Measurements from ENCODE around the gene CACNA2D2.

CACNA2D2 gene

DNA sequence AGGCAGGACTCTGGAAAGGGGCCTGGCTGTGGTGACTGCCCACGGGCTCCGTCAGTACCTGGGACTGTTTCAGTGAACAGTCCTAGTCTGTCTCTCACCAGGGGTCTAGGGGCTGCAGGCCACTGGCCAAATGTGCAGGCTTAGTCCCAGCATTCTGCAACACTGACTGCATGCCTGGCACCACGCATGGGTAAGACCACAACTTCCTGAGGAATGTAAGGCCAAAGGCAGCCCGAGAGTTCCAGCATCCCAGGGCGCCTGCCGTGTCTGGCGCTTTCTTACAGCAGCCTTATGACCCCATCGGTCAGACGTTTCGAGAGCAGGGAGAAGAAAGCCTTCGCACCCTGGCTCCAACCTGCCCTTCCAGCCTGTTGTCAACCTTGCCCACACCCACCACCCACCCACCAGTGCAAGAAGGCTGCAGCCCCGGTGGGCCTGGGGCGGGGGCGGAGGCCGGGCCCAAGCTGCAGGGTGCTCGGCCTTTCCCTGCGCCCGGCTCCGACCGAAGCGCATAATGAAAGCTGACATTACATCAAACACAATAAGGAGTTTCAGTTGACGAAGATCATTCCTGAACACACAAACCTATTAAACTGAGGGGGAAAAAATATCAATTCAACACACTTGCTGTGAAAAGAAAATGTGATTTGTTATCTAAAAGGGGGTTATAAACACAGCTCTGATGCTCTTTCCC, 114.6 kb downstream of the CACNA2D2 start:
- DNase-seq: no peak

DNA sequence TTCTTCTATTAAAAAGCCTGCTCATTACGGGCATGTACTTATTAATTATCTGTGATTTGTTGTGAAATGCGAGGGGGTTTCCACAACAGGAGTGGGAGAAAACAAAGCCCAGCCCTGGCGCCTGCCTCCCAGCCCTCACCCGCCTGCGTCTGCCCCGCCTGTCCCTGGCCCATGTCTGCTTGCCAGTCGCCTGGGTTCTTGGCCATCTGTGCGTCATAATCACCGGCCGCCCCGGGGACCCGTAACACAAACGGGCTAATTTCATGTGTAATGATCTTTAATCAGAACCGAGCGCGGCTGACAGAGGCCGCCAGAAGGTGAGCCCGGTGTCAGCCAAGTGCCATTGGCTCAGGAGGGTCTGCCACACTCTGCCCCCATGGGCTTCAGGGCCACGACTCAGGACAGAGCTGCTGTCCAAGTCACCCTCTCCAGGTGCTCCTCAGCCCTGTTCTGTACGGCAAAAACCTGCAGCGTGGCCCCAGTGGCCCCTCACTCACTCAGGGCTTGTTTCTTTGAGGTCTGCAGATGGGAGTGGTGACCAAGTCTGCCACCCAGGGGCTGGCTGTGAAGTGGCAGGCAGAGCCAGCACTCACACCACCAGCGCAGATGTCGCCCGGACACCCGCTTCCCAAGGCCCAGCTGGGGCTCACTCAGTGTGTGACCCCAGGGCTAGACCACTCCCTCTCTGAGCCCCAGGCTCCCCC, 115.3 kb downstream of the CACNA2D2 start:
- peak; percentile 50 for DNase-seq

DNA sequence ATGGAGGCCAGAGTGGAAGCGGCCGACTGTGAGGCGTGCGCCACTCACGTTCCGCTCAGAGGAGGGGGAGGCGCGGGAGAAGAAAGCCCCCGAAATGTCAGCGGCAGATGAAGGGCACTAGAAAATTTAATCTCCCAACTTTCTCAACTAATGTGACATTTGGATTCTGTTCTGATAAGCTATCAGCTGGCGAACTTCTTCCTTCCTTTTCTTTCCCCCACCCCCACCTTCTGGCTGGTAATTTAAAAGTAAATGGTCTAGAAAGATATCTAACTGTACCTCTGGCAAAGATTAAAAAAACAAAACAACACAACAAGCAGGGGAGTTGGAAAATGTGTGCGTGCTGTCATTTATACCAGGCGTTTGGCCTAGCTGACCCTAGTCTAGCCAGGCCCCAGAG, 117.7 kb downstream of the CACNA2D2 start:
- no peak for DNase-seq

DNA sequence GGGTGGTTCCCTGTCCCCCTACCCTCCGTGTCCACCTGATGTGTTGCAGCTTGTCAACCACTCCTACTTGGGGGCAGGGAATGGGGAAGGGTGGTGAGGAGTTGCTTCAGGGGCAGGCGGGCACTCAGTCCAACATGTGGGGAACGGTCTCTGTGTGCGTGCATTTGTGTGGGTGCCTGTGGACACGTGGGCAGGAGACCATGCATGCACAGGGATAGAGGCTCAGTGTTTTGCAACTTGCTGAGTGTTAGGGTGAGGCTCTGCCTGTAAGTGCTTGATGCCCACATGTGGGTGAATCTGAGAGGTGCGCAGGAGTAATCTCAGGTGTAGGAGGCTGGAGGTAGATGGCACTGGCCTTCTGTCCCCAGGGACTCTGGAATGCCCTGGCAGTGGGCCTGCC, 119.7 kb downstream of the CACNA2D2 start:
- DNase-seq: no peak

DNA sequence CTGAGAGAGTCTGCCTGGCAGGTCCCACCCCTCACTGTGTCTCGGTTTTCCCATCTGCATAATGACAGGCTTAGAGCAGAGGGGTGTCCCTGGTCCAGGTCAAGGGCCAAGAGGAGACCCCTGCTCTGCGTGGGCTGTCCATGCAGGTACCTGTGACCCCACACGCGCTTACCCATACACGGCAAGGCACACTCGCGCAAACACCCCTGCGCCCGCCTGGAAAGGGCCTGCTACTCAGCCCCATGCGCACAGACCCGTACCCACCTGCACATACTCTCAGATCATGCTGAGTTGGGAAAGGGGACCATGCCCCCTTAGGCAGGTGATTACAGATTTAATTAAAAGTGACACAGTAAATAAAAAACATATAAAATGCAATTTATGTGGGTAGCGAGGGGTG, 120.7 kb downstream of the CACNA2D2 start:
- no peak for DNase-seq

DNA sequence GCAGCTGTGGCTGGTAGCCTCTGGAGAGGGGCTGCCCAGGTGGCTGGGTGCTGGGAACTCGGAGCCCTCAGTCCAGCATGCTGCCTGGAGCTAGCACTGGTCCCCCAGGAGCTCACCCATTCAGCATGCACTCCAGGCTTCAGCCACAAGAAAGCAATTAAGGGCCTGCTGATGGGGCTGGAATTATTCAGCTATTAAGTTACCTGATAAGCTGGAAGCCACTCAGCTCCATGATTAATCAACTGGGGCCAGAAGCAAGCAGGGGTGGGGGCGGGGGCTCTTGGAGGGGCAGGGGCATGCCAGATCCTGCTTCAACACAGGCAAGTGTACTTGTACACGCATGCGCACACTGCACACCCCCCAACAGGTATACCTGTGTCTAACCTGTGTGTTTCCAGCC, 122.1 kb downstream of the CACNA2D2 start:
- DNase-seq: no peak

DNA sequence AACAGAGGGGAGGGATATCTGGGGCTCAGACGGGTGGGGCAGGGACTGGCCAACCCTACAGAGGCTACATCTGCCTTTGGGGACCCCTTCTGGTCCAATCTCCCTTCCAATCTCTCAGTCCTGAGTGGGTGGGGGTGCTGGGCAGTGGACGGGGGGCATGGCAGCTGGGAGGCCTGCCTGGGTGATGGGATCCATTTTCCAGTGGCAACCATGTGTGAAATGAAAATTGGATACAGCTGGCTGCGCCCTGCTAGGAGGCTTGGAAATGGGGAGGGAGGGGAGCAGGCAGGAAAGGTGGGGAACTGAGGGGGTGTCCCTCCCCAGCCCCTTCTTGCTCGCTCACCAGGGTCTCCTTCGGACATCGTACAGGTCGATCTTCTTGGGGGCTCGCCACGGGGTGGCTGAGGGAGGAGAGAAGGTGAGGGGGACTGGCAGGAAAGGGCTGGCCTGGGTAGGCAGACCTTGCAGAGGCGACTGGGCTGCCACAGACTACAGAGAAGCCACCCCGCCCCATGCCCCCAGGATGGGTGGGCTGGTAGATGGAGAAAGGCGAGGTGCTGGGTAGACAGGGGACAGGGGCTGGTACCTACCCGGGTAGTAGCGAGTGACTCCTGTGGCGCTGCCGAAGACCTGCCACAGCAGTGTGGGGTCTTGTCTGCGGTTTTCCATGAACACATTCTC, 122.9 kb downstream of the CACNA2D2 start:
- no peak for DNase-seq

DNA sequence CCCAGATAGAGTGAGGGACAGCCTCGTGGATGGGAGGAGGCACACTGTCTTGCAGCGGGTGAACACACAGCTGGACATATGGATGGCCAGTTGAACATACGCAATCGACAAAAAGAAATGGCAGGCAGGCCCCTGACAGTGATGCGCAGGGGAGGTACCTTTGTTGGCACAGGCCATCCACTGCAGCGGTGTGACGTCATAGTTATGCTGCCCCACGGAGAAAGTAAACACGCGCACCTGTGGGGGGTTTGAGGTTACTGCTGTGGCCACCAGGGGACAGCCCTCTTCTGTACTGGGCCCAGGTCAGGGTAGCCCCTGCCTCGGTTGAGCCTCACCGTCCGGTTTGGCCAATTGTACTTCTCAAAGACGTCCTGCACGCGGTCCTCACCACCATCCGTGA, 124.7 kb downstream of the CACNA2D2 start:
- DNase-seq: no peak

DNA sequence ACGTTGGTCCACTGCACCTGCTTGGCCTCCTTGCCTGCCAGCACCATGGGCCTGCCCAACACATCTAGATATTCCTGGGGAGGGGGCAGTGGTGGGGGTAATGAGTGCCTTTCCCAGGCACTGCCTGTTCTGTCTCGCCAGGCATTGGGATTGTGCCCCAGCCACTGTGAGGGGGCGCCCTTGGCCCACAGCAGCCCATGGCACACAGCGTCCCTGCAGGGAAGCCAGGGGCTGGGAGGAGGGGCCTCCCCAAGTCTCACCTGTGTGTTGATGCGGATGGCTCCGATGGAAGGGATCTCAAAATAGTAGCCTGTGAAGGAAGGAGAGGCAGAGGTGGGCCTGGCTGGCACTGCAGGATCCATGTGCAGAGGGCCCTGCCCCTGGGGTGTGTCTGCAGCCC, 125.4 kb downstream of the CACNA2D2 start:
- DNase-seq: no peak

DNA sequence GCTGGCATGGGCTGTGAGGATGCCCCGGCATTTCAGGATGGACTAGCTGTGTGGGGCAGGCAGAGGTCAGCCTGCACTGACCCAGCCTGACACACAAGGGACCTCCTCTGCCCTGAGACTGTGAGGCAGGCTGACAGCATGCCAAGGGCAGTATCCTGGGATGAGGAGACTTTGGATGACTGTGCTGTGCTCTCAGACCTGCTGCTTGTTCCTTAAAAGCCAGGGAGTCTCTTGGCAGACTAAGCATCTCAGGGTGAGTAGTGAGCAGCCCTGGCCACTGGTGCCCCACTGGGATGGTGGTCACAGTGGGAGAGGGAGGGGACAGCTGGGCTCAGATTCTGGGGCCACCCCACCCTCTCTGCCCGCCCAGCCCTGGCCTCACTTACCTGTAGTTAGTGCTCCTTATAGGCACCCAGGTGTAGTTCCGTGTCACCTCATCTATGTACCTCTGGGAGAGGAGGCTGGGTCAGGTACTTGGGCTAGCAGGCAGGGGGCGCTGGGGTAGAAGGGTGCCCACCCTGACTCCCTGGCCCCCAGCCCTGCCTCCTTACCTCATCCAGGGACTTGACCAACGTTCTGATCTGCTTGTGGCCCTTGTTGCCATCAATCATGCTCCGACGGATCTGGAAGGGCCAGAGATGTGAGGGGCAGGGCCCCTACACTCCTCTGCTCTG, 128.0 kb downstream of the CACNA2D2 start:
- DNase-seq: no peak

DNA sequence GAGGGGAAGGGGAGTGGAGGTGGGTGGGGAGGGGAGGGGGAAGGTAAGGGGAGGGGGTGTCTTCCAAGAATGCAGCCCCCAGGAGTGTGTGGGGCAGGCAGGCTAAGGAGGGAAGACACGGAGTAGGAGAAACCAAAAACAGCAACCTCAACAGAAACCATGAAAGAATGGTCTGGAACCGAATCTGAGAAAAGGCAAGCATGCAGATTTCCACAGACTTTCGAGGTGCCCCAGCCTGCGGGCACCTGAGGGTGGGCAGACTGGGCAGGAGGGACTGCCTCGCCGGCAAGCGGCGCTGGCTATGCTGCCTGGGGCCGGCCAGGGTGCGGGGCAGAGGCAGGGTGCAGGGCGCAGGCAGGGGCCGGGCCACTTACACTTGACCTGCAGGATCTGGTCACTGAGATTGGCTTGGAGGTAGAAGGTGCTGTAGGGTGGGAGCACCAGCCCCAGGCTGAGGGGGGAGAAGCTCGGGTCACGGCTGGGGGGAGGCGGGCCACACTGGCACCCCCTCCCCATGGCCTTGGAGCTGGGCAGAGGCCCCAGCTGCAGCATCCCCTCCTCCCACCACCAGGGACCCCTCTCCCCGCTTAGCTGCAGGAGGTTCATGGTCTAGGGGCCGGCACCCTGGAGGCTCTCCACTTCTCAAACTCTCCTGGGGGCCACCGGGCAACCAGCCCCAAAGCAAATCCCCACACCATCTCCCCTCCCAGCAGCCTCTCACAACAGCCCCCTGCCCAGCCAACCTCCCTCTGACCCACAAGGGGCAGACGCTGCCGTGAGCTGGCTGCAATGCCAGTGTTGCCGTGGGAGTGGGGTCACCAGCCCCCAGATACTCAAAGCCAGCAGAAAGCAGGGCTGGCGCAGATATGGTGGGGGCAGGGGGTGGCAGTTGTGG, 128.8 kb downstream of the CACNA2D2 start:
- DNase-seq: peak; percentile 81

DNA sequence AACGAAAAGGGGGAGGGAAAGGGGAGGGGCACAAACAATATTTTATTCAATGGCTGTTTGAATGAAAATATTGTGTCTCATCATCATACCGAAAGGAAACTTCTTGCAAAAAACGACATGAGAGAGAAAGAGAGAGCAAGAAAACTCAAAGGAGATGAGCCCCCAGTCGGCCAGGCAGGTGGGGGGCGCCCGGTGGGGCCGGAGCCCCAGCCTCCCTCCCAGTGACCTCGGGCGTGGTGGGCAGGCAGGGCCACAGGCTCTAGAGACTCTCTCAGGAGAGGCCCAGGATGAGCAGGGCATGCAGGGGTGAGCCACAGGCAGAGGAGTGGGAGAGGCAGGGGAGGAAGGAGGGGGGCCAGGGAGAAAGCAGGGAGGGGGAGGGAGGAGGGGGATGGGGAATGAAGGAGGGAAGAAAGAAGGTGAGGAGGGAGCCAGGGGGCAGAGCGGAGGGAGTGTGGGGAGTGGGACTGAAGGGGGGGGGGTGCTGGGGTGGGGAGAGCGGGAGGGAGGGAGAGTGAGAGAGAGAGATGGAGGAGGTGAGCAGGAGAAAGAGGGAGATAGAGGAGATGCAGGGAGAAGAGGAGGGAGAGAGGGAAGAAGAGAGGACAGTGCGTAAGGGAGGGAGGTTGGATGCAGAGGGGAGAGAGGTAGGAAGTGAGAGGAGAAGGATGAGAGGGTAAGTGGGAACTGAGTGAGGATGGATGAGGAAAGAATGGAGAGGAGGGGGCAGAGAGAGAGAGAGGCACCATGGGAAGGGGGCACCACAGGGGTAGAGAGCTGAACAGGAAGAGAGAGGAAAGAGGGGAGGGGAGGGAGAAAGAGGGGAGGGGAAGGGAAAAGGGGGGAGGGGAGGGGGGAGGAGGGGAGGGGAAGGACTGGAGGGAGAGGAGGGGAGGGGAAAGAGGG, 130.0 kb downstream of the CACNA2D2 start:
- DNase-seq: no peak

DNA sequence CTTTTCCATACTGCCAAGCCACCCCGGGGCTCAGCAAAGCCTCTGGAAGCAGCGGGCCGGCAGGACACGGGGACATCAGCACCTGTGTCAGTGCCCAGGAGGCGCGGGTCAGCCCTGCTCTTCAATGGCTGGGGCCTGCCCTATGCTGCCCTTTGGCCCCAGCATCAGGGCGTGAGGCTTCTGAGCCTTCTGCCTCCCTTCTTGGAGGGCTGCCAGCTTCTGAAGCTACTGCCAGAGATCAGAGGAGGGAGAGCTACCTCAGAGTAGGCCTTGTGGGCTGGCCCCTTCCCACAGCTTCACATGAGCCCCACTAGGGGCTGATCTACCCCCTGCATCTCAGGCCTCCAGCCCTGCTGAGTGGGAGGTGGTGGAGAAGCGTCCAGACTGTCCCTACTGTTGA, 131.1 kb downstream of the CACNA2D2 start:
- peak; percentile 93 for DNase-seq

DNA sequence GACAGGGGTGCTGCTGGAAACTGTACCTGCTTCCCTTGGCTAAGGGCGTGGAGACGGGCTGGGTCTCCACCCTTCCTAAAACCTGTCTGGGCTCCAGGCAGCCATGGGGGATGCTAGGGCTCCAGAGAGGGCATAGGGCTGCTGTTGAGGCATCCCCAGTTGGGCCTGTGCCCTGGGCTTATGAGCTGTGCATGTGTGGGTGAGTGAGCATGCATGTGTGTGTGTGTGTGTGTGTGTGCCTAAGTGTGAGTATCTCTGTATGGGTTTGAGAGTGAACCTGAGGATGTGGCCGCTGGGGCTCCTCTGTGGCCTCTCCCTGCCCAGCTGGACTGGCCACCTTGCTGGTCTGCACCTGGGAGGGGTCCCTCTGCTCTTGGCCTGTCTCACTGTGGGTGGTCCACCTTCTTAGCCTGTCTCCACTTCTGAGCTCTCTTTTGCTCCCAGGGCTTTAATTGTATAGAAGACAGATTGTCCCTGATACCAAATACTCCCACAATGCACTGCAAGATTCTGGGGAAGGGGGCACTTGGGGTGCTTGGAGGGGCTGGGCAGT, 132.2 kb downstream of the CACNA2D2 start:
- DNase-seq: no peak

DNA sequence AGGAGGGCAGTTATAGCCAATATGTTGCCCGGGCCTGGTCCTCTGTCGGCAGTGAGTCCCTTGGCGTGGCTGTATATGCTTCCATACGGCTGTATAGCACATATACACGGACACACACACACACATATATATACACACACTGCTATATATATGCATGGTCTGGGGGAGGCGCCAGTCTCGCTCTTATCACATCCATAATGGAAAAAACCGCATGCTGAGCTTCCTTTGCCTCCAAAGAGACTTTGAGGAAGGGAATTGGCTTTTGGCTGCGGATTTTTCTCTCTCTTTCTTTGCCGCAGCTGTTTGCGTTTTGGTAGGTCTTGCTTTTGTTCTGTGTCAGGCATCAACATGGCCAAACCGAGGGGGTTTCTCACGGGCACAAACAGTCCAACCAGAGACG, 132.8 kb downstream of the CACNA2D2 start:
- no peak for DNase-seq

DNA sequence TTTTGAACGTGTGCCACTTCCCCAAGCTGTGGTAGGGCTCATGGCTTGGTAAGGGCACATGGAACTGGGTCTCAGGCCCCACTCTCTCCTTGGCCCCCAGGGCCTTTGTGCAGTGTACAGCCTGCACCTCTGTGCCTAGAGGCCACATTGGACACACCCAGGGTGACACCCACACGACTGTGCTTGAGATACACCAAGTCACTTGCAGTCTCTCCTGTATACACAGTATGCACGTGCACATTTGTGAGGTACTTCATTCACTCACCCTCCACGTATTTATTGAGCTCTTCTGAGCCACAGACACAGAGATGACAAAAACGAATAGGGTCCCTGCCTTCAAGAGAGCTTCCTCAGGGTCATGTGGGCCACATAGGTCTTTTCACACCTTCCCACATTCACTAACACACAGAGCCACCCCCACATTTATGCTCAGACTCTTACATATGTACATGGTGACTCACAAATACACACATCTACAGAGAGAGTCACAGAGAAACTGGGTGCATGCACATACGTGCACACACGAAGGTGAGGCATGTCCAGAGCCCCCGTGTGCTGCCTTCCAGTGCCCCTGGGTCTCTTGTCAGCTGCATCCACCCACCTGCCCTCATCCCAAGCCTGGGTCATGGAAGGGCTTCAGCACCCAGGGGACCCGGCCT, 134.3 kb downstream of the CACNA2D2 start:
- DNase-seq: no peak

DNA sequence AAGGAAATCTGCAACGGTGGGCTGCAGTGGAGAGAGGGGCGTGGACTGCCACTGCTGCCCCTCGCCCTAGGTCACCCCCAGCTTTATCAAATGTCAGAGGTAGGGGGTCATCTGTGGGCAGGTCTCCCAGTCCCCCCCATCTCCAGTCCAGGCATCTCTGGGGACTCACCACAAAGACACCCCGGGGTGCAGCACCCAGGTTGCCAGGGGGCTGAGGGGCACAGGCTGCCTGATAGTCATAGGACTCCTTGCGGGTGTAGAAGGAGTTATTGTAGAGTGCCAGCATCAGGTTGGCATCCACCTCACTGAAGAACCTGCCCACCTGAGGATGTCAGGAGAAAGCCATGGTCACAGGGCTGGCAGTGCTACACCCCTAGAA, 137.6 kb downstream of the CACNA2D2 start:
- DNase-seq: no peak

DNA sequence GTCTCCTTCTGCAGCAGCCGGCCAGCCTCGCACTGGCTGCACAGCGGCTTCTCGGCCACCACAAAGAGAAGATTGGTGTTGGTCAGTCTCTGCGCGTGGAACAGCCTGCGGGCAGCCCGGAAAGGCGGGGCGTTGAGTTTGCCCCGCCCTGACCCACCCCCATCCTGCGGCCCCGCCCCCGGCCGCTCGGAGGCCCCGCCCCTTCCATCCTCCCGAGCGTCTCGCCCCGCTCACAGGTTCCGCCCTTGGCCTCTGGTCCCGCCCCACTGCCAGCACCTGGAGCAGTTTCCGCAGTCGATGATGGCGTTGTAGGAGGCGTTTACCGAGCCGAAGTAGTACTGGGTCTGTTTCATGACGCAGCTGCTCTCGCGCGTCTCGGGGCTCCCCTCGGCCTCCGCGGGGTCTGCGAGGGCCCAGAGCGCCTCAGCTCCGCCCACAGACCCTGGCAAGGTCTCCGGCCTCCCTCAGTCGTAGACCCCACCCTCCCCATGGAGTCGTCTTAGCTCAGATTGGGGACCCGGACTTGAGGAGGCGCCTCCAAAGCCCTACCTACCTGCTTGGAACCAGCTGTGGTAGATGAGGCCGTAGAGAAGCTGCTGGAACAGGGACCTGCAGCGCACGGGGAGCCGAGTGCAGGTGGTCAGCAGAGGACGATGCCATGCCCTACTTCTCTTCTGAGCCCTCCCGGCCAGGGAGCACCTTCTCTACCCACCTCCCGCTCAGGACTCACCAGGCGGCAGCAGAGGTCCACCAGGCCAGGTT, 138.2 kb downstream of the CACNA2D2 start:
- DNase-seq: peak; percentile 96

DNA sequence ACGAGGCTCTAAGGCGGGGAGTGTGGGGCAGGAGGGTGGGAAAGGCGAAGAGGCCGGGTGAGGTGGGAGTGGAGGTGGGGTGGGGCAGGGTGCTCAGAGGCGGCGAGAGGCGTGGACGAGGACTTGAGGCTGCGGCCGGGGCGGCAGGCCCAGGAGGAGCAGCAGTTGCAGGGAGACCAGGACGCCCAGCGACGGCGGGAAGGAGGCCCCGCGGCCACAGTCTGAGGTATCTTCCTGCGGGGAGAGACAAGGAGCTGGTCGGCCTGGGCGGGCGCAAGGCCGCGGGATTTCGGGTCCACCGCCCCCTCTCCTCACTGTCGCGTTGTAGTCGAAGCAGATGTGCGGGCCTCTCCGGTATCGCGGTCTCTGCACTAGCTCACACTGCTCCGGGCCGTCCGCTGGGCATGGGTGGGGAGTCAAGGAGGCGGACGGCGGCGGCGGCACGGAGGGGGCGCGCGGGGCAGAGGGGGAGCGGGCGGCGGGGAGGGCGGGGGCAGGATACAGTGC, 138.8 kb downstream of the CACNA2D2 start:
- DNase-seq: no peak

DNA sequence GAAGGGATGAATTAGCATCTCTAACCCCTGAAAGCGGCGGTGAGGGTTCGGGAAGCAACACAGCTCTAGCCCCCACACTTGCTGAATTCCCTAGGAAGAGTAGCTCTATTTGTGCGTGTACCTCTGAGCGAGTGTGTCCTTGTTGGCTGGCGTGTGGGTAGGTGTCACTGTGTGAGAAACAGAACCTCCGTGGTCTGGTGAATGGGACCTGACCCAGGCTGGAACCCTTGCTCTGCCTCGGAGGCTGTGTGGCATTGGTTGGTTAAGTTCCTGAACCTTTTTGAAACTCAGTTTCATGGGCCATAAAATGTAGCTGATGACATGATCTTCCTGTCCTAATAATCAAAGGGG, 143.7 kb downstream of the CACNA2D2 start:
- no peak for DNase-seq
